NCI-H2107 treated with DMSO at 0.1 percent for 48 hours (cell line): Measurements from ENCODE around the gene COL23A1.

Source experiments
- DNase-seq: peaks from one replicate; lab custom pipeline; 2025; ENCODE audit not compliant: unreplicated experiment; lab: John Stamatoyannopoulos, UW

The COL23A1 gene

GRCh38 chr5:178403956-178404600 lies 186.1 kb downstream of the COL23A1 start:
- no peak for DNase-seq

GRCh38 chr5:178403351-178403750 lies 186.8 kb downstream of the COL23A1 start:
- DNase-seq: no peak

- no peak for DNase-seq
Observed at GRCh38 chr5:178399701-178400095, 190.5 kb downstream of the COL23A1 start.

GRCh38 chr5:178398901-178399700 lies 191.1 kb downstream of the COL23A1 start:
- no peak for DNase-seq

DNA sequence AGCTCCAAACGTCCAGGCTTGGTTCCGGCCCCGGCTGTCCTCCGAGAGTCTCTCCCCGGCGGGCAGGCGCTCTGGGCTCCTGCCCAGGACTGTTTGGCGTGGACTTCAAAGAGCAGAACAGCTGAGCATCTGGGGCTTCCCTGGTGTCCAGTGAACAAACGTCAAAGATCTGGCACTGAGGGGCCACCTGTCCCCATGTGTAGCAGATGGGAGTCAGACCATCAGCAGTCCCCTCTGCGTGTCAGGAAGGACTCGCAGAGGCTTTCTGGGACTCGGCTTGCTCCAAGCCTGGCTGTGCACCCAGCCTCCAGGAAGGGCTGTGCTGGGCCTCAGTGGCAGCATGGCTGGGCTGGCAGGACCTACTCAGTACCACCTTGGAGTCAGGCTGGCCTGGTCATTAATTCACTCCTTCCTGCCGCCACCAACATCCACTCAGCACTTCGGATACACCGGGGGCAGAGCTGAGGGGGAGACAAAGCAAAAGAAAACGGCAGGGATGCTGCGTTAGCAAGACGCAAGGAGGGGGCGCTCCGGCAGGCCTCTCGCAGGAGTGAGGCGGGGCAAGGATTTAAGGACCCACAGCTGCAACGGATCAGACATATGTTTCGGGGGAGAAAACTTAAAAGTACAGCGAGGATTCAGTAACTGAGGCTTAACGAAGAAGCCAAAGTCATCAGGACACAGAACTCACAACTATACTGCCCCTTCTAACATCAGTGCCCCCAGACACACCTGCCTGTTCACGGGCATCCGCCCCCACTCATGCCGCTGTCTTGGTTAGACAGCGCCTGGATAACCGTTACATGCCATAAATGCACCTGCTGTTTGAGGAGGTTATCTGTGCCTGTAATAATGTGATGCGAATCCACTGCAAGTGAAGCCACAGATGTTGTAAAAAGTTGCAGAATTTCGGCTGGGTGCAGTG lies 193.1 kb downstream of the COL23A1 start:
- DNase-seq: no peak

DNA sequence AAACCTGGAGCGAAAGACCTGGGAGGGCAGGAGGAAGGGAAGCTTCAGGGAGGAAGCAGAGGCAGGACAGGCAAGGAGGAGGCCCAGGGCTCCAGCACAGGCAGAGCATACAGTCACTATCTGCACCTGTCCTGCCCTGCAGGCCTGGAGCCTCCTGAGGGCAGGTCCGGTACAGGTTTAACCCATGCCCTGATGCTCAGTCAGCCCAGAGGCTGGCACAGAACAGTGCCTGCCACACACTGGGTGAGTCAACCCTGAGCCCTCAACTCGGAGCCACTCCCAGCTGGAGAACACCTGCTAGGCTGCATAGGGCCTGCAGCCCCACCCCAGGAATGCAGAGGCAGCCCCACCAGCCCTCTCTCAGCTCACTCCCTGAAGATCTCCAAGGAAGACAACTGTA lies 196.1 kb downstream of the COL23A1 start:
- no peak for DNase-seq

GRCh38 chr5:178392931-178393394 lies 197.2 kb downstream of the COL23A1 start:
- DNase-seq: no peak

DNA sequence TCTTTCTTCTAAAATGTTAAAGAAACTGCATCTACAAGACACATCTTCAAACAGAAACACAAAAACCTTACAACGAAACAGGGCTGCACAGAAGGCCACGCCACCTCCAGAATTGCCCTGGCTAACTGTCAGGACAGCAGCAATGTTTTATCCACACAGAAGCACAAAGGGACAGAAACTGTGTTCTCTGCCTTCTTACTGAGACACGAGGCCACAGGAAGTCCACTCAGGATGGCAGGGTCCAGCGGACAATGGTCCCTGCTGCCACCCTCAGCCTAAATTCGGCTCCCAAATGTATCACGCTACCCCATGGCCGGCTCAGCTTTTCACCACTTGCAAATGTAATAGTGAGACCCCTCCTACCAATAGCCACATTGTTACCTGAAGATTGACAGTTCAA lies 197.8 kb downstream of the COL23A1 start:
- DNase-seq: no peak

GRCh38 chr5:178391480-178391879 lies 198.7 kb downstream of the COL23A1 start:
- no peak for DNase-seq

DNA sequence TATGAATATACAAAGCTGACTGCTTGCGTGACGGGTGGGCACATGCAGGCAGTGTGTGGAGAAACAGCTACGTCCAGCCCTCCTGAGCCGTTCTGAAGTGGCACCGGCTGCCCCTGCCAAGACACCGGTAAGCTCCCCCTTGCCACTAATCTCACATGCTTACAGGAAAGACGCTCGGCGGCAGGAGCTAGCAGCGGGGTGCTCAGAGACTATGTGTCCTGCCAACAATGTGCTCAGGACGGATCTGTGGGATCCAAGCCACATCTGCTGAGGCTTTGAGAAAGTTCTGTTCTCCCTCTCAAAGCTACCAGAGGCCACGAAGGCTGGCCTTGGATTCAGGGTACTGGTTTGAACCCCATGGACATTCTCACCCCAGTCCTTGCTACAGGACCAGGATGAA lies 200.4 kb downstream of the COL23A1 start:
- no peak for DNase-seq

DNA sequence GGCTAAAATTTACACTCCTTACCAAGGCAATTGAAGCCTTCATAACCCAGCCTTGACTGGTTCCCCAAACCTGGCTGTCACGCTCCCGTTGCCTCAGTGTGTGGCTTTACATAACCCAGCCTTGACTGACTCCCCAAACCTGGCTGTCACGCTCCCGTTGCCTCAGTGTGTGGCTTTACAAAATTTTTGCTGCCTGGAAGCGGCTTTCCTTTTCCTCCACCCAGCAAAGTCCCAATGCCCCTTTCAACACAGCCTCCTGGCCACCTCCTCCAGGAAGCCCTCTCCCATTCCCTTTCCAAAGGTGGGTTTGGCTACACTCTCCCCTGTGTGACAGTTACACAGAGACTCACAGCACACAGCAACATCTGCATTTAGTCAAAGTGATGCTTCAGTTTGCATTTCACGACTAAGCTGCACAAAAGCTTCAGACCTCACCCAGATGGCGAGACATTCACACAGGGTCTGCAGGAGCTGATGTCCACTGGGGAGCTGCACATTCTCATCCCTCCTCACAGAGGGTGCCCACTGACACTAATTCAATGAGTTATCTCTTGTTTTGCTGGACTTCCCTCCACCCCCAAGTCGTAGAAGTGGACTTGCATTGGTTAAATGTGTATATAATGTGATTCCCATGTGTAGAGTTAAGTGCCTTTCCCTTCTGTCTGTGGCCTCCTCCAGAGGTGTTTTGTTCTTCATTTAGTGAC lies 201.0 kb downstream of the COL23A1 start:
- DNase-seq: no peak

DNA sequence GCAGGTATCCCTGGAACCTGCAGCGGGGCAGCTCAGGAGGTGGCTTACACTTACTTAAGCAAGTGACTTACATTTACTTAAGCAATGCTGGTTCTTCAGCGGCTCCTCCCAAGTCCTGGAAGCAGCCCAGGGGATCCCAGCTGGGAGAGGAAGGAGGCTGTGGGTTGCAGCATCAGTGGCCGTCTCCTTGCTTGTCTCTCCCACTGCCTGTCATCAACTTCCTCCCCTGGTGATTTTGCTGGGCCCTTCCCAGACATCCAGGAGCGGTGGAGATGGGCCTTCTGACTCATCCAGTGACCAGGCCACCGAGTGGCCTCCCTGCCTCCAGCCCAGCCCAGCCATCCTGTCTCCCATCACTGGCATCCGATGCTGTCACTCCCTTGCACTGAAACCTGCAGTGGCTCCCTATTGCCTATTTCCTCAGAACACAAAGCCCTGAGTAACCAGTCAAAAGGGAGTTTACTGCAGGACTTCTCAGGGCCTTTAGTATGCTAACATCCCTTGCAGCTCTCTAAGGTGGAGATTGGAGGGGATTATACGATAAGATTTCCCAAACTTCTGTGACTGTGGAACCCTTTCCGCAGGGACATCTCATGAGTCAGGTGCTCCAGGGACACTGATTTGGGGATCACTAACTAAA lies 201.7 kb downstream of the COL23A1 start:
- DNase-seq: no peak

DNA sequence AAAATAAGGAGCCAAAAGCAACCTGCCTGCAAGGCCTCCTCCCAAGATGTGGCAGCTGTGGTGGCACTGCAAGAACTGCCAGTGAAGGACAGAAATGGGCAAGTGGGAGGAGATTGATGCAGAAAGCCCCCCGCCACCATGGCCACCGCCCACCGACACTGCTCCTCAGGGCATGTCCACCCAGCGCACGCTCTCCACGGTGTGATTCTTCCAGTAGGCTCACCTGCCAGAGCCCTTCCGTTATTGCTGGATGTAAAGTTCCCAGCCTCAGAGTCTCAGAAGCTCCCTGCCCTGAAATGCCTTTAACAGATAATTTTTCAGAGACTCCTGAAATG lies 202.4 kb downstream of the COL23A1 start:
- DNase-seq: no peak

- no peak for DNase-seq
Observed at GRCh38 chr5:178387061-178387855, 202.9 kb downstream of the COL23A1 start.

- DNase-seq: no peak
Observed at GRCh38 chr5:178386336-178386931, 203.8 kb downstream of the COL23A1 start.

DNA sequence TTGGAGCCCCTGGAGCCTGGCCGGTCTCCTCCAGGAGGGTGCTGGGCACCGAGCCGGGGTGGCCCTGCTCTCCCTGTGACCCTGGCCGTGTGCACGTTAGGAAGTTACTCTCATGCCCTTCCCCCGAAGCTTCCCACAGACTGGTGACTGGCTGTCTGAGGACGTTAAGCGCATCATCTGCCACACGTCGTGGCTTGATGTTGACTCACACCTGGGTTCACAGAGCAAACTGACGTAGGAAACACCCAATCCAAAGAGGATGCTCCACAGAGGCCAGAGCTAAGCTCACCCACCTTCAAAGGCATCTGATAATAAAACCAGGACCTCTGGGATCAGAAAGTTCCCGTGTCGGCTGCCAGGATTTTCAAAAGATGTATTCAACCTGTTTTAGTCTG lies 204.7 kb downstream of the COL23A1 start:
- DNase-seq: no peak

GRCh38 chr5:178384816-178385495 lies 205.2 kb downstream of the COL23A1 start:
- no peak for DNase-seq

DNA sequence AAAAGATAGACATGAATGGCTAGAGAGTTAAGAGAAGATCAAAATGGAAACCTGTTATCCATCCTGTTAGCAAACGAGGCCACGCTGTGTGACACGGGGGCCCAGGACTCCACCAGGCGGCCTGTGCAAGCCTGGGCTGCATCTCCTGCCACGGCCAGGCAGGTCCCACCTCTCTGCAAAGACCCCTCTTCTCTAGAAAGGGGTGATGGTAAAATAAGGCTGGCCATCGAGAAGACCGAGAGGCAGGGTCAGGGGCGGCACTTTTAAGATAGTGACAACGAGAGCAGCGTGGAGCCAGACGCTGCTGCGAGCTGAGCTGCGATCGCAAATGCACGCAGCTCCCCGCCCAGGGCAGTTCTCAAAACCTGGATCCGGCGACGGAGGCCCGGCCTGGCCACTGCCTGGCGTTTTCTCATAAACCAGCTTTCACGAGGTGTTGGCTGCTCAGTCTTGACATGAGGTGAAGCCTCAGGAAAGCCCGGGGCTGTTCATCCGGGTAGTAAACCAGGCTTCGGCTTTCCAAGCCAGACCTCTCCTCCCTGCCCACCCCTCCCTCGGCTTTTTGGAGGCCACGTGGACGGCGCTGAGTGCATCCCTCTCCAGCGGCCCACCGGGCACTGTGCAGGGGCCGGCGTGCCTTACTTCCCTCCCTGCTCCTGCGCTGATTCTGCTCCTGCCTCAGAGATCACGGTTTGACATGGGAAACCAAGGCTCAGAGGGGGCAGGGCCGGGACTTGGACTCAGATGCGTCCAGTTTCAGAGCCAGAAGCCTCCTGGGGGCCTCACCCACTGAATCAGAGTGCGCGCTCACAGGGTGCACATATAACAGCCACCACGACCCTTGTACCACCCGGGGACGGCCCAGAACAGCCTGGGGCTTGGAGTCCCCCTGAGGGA lies 206.0 kb downstream of the COL23A1 start:
- no peak for DNase-seq
